GM19240 (cell line): ENCODE data around the gene TMEM185B.
"Not testable (repeated sequence)": the region's sequence is repeated elsewhere in the genome, so short reads cannot be mapped to it uniquely, and the experiment has no call there.

Source experiments
- DNase-seq: peaks from one replicate; pipeline ENCODE4 v3.0.0; 2011; ENCODE audit warnings: low spot score; ENCODE audit not compliant: insufficient read length

TMEM185B gene

GRCh38 chr2:120251880-120252224 lies 28.7 kb upstream of the TMEM185B start:
- DNase-seq, result no peak

GRCh38 chr2:120251078-120251477 lies 27.9 kb upstream of the TMEM185B start:
- no peak for DNase-seq

- no peak for DNase-seq
Observed at GRCh38 chr2:120250640-120251039, 27.4 kb upstream of the TMEM185B start.

DNA sequence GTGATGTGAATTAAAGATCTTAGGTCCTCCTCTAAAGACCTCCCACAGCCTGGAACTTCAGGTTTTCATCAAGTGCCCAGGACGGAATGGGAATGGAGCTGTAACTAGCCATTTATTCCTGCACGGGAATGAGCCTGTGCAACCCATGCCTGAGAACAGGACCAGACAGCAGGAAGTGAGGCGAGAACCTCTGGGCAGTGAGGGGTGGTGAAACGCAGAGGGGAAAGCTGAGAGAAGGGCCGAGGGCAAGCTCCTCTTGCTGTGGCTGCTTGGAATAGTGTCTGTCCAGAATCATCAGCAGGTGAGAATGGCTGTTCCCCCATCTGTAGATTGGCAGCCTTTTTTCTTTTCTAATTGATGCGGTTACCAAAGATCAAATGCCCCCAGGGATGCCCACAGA lies 24.7 kb upstream of the TMEM185B start:
- no peak for DNase-seq

GRCh38 chr2:120246546-120247300 lies 23.5 kb upstream of the TMEM185B start:
- no peak for DNase-seq

- no peak for DNase-seq
Observed at GRCh38 chr2:120245520-120246332, 22.5 kb upstream of the TMEM185B start.

- DNase-seq, result no peak
Observed at GRCh38 chr2:120244656-120245519, 21.7 kb upstream of the TMEM185B start.

- no peak for DNase-seq
Observed at GRCh38 chr2:120243875-120244553, 20.8 kb upstream of the TMEM185B start.

- no peak for DNase-seq
Observed at GRCh38 chr2:120243211-120243610, 20.0 kb upstream of the TMEM185B start.

- no peak for DNase-seq
Observed at GRCh38 chr2:120241684-120242083, 18.5 kb upstream of the TMEM185B start.

DNA sequence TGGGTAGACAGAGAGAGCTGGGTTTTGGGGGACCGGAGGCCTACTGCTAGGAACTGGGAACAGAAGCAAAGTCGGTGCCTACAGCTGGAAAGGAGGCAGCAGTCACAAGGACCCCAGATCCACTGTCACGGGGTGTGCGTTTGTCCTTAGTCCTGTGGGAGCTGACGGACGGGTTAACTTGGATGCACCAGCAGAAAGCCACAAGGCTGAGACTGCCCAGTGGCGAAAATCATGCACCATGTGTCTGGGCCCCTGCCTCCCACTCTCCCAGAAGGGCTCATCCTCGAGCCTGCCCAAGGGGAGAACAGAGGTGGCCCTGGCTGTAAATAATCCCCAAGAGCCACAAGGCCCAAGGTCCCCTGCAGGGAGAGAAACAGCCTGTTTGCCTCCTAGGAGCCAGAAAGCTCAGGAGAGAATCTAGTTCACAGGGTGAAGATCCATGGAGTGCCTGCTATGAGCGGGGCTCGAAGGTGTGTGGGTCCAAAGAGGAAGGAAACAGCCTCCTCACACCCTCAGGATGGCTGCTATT lies 17.8 kb upstream of the TMEM185B start:
- DNase-seq, result no peak

- no peak for DNase-seq
Observed at GRCh38 chr2:120239488-120240287, 16.5 kb upstream of the TMEM185B start.

DNA sequence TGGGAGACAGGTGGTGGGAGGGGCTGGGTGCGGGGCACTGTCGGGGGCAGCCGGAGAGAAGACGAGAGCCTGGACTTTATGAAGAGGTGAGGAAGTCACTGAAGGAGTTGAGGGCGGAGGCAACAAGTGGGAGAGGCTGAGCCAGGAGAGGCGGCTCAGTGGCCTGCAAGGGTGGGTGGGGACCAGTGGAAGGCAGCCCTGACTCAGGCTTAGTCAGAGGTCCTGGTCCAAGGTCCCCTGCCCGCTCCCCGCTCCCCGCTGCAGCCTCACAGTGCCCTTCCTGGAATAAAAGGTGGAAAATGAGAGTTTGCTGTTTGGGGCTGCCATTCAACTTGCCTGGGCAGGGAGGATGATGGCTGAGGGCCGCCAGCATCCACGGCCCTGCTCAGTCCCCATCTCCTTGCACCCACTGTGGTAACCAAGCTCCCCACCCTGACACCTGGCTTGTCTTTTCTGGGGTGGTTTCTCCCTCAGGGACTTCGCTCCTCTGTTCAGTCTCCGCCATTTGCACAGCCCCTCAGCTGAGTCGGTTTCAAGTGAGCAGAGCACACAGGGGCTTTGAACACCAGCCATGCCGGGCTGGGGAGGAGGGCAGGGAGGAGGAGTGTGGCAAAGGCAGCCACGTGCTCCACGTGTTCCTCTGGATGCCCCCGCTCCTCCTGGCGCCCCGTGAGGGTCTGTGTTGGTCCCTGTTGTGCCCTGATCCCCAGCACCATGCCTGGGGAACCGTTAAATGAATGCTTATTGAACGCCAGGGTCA lies 15.7 kb upstream of the TMEM185B start:
- DNase-seq, result no peak

- DNase-seq, result no peak
Observed at GRCh38 chr2:120237491-120237902, 14.3 kb upstream of the TMEM185B start.

GRCh38 chr2:120236791-120237190 lies 13.6 kb upstream of the TMEM185B start:
- DNase-seq, result no peak

DNA sequence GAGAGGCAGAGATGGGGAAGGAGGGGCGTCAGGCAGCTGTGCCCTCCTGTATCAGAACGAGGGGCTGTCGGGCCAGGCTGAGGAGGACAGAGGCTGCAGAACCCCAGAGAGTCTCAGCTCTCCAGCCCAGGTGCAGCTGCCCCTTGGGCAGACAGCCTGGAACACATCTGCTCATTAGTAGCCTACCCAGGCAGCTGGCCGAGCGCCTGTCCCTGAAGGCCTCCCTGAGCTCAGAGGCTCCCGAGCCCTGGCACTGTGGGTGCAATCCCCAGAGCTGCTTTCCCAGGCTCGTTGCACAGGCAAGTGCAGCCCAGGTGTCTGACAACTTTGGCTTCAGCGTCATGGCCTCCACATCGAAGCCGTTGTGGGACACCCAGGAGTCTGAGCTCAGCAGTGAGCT lies 13.1 kb upstream of the TMEM185B start:
- DNase-seq, result no peak

GRCh38 chr2:120235681-120236080 lies 12.5 kb upstream of the TMEM185B start:
- DNase-seq, result no peak

DNA sequence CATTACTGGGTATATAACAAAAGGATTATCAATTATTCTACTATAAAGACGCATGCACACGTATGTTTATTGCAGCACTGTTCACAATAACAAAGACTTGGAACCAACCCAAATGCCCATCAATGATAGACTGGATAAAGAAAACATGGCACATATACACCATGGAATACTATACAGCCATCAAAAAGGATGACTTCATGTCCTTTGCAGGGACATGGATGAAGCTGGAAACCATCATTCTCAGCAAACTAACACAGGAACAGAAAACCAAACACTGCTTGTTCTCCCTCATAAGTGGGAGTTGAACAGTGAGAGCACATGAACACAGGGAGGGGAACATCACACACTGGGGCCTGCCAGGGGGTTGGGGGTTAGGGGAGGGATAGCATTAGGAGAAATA lies 12.0 kb upstream of the TMEM185B start:
- DNase-seq, result not testable (repeated sequence)

DNA sequence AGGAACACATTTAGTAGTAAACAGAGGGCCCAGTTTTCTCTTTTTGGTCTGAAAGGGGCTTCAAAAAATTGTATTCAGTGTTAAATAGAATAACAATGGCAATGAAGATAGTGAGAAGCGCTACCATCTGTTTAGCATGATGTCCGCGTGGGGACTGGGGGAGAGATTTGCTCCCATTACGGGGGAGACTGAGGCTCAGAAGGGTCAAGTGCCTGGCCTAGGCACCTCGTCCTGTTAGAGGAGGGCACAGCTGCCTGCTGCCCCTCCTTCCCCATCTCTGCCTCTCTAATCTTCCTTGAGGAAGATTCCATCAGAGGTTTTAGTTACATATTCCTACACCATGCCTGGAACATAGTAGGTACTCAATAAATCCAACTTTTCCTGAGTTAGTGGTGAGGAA lies 10.1 kb upstream of the TMEM185B start:
- DNase-seq, result no peak
